IgD-negative memory B cell (primary cell): Measurements from ENCODE around the gene TSPAN4. TPM values are rescaled to one million over a fixed set of nuclear protein-coding genes. Genes with fewer than 3 reads are reported as not detected.

ENCODE experiments used
- H3K27ac Mint-ChIP-seq, 3 donors: one replicate each; pipeline ENCODE4 v1.8.0; 2020 to 2022; ENCODE audit warnings: mild to moderate bottlenecking in 3 of 3, mixed read lengths in 3 of 3, moderate library complexity in 1 of 3
- H3K27me3 Mint-ChIP-seq: one replicate; pipeline ENCODE4 v1.8.0; 2021; ENCODE audit warnings: mixed read lengths
- H3K36me3 Mint-ChIP-seq: one replicate; pipeline ENCODE4 v1.8.0; 2020; ENCODE audit warnings: mild to moderate bottlenecking, mixed read lengths
- H3K4me1 Mint-ChIP-seq, 3 donors: one replicate each; pipeline ENCODE4 v1.8.0; 2020 to 2022; ENCODE audit warnings: mixed read lengths in 3 of 3, mild to moderate bottlenecking in 1 of 3
- H3K4me3 Mint-ChIP-seq, 4 donors: one replicate each; pipeline ENCODE4 v1.8.0; 2020 to 2022; ENCODE audit warnings: mild to moderate bottlenecking in 4 of 4, mixed read lengths in 4 of 4, moderate library complexity in 3 of 4
- H3K9me3 Mint-ChIP-seq, 3 donors: one replicate each; pipeline ENCODE4 v1.8.0; 2020 to 2021; ENCODE audit warnings: mixed read lengths in 3 of 3, mild to moderate bottlenecking in 1 of 3
- polyA plus RNA-seq: library from polyadenylated mRNA; unstranded; fragments of 300-500 nt; fragmentation: Illumina TruSeq; gene quantifications from one replicate; pipeline ENCODE4 v1.2.3, GENCODE V29; 2021

The TSPAN4 gene
- polyA plus RNA-seq, 1 donor from 2014 or later: 2.1 TPM

GRCh38 chr11:894575-895201, 52.0 kb downstream of the TSPAN4 start:
- Mint-ChIP-seq H3K4me3 (no peak overlapping the region), H3K27ac (no peak overlapping the region), H3K9me3 (no peaks in the 10 kb centered on the region), H3K36me3 (no peaks in the 10 kb centered on the region), H3K4me1 (no peaks in the 10 kb centered on the region), H3K27me3 (no peaks in the 10 kb centered on the region)

- no peaks in the 10 kb centered on the region for H3K36me3 Mint-ChIP-seq
- no peak overlapping the region for H3K4me3 Mint-ChIP-seq
- H3K4me1 Mint-ChIP-seq: no peaks in the 10 kb centered on the region
- H3K9me3 Mint-ChIP-seq: no peaks in the 10 kb centered on the region
- no peak overlapping the region for H3K27ac Mint-ChIP-seq
- H3K27me3 Mint-ChIP-seq: no peaks in the 10 kb centered on the region
These were observed 52.9 kb downstream of the TSPAN4 start for GRCh38 chr11:895331-896110.

- Mint-ChIP-seq H3K36me3 (no peaks in the 10 kb centered on the region), H3K27ac (no peak overlapping the region), H3K9me3 (no peaks in the 10 kb centered on the region), H3K4me3 (no peak overlapping the region), H3K27me3 (no peaks in the 10 kb centered on the region), H3K4me1 (peaks cover 0 to 3% (median 0%) of the 10 kb centered on the region in 3 donors)
These were observed 54.8 kb downstream of the TSPAN4 start for GRCh38 chr11:897253-898142.

GRCh38 chr11:898143-898511, 55.5 kb downstream of the TSPAN4 start:
- Mint-ChIP-seq H3K27ac (no peak overlapping the region), H3K4me3 (no peak overlapping the region), H3K36me3 (no peaks in the 10 kb centered on the region), H3K9me3 (no peaks in the 10 kb centered on the region), H3K4me1 (peaks cover 0 to 3% (median 0%) of the 10 kb centered on the region in 3 donors), H3K27me3 (no peaks in the 10 kb centered on the region)

- no peak overlapping the region for H3K4me3 Mint-ChIP-seq
- H3K9me3 Mint-ChIP-seq: no peaks in the 10 kb centered on the region
- H3K27ac Mint-ChIP-seq: no peak overlapping the region
- no peaks in the 10 kb centered on the region for H3K36me3 Mint-ChIP-seq
- peaks cover 0 to 3% (median 0%) of the 10 kb centered on the region in 3 donors for H3K4me1 Mint-ChIP-seq
- no peaks in the 10 kb centered on the region for H3K27me3 Mint-ChIP-seq
These were observed 56.0 kb downstream of the TSPAN4 start for GRCh38 chr11:898540-899190.

DNA sequence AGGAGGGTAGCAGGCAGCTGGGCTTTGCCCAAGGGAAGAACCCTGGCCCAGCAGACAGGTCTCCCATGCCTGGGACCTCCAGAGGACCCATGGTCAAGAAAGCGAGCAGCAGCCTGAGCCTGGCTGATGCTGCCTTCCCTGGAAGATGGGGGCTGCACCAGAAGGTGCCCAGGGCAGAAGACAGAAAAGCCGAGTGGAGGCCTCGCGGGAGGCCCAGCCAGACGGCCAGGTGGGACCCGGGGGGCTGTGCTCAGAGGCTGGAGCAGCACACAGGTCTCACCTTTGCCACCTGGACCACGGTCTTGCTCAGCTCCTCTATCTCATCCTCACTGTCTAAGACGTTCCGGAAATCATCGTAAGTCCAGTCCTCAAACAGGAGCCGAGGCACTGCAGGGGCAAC, 57.1 kb downstream of the TSPAN4 start:
- H3K9me3 Mint-ChIP-seq: no peaks in the 10 kb centered on the region
- no peak overlapping the region for H3K4me3 Mint-ChIP-seq
- H3K27ac Mint-ChIP-seq: no peak overlapping the region
- H3K4me1 Mint-ChIP-seq: peaks cover 0 to 3% (median 0%) of the 10 kb centered on the region in 3 donors
- peaks cover 2% of the 10 kb centered on the region for H3K36me3 Mint-ChIP-seq
- H3K27me3 Mint-ChIP-seq: no peaks in the 10 kb centered on the region

- Mint-ChIP-seq H3K27ac (no peak overlapping the region), H3K9me3 (no peaks in the 10 kb centered on the region), H3K4me3 (peak overlapping the region in 1 of 4 donors; percentile 44), H3K4me1 (peaks cover 0 to 3% (median 0%) of the 10 kb centered on the region in 3 donors), H3K27me3 (no peaks in the 10 kb centered on the region), H3K36me3 (peaks cover 4% of the 10 kb centered on the region)
These were observed 57.9 kb downstream of the TSPAN4 start for GRCh38 chr11:900545-900944.

DNA sequence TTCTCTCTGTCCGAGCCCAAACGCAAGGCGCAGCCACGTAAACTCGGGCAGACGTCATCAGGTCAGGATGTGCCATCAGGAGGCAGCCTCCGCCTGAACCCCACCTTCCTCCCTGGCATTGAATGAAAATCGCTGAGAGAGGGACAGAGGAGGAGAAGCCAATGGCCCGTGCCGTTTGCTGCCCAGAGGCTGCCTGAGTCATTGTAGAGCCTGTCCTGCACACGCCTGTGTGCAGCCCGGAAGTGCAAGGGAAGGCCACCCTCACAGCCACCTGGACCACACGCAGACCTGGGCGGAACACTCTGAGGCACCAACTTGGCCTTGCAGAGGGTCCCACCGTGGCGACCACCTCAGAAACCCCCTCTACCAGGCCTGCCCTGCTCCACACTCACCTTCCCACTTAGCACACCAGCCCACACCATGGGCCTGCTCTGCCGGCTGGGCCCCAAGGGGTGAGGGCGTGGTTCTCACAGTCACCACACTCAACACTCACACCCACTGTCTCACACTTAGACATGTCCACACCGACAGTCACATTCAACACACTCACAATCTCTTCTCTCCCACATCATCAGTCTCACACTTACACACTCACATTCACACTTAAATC, 58.9 kb downstream of the TSPAN4 start:
- Mint-ChIP-seq H3K27ac (no peak overlapping the region), H3K36me3 (peaks cover 4% of the 10 kb centered on the region)

GRCh38 chr11:904380-904779, 61.7 kb downstream of the TSPAN4 start:
- Mint-ChIP-seq H3K4me3 (no peak overlapping the region), H3K27ac (no peak overlapping the region), H3K36me3 (peaks cover 6% of the 10 kb centered on the region), H3K9me3 (no peaks in the 10 kb centered on the region), H3K27me3 (no peaks in the 10 kb centered on the region), H3K4me1 (peaks cover 4 to 12% (median 5%) of the 10 kb centered on the region in 3 donors)

More for the DNA sequence above, 58.9 kb downstream of the TSPAN4 start:
- Mint-ChIP-seq H3K4me3 (no peak overlapping the region), H3K27me3 (no peaks in the 10 kb centered on the region), H3K9me3 (no peaks in the 10 kb centered on the region), H3K4me1 (peaks cover 0 to 5% (median 0%) of the 10 kb centered on the region in 3 donors)

DNA sequence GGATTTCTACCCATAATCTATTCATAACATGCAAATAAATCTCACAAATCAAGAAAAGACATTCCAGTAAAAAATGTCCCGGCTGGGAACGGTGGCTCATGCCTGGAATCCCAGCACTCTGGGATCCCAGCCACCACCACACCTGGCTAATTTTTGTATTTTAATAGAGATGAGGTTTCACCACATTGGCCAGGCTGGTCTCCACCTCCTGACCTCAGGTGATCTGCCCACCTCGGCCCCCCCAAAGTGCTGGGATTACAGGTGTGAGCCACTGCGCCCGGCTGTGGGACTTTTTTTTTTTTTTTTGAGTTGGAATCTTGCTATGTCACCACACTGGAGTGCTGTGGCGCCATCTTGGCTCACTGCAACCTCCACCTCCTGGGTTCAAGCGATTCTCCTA, 63.3 kb downstream of the TSPAN4 start:
- Mint-ChIP-seq H3K9me3 (no peaks in the 10 kb centered on the region), H3K4me3 (peak overlapping the region in 1 of 4 donors; percentile 21), H3K27me3 (no peaks in the 10 kb centered on the region), H3K4me1 (peaks cover 5 to 14% (median 6%) of the 10 kb centered on the region in 3 donors), H3K27ac (no peak overlapping the region), H3K36me3 (peaks cover 6% of the 10 kb centered on the region)

DNA sequence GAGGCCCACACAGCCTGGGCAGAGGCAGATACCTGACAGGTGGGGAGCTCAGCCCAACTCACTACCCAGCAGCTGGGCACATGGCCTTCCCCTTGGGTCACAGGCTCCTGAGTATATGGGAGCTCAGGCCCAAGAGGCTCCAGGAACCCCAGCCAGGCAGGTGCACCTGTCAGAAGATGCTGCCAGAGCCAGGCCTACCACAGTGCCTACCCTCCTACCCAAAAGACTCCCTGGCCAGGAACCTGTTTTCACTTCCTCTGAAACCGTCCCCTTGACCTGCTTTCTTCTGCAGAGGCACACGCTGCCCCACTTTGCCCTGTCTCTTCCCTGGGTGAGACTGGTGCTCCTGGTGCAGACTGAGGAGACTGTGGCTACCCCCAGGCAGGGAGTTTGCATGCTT, 65.0 kb downstream of the TSPAN4 start:
- Mint-ChIP-seq H3K9me3 (no peaks in the 10 kb centered on the region), H3K27me3 (no peaks in the 10 kb centered on the region), H3K4me3 (peak overlapping the region in 1 of 4 donors; percentile 80), H3K27ac (no peak overlapping the region), H3K4me1 (peaks cover 5 to 17% (median 6%) of the 10 kb centered on the region in 3 donors), H3K36me3 (peaks cover 6% of the 10 kb centered on the region)

- H3K27me3 Mint-ChIP-seq: no peaks in the 10 kb centered on the region
- H3K27ac Mint-ChIP-seq: peak overlapping the region in 1 of 3 donors; percentile 16
- peaks cover 6% of the 10 kb centered on the region for H3K36me3 Mint-ChIP-seq
- peak overlapping the region in 3 of 4 donors; percentile 41 to 85 (median 80) for H3K4me3 Mint-ChIP-seq
- H3K4me1 Mint-ChIP-seq: peaks cover 5 to 17% (median 6%) of the 10 kb centered on the region in 3 donors
- H3K9me3 Mint-ChIP-seq: no peaks in the 10 kb centered on the region
These were observed 65.6 kb downstream of the TSPAN4 start for GRCh38 chr11:908273-908672.

DNA sequence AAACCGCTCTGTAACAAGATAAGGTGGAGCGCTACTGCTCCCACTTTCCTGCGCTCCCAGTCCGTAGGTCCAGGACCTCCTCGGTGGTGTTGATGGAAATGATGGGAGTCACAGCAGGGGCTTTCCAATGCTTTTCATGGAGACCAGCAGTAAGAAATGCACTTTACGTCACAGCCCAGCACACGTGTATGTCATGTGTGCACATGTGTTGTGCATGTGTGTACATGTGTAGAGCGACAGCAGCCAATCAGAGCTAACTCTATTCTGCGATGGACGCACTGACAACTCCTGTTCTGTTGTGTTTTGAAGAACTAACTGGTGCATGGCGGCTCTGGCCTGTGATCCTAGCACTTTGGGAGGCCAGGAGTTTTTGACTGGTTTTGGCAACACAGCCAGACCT, 66.8 kb downstream of the TSPAN4 start:
- Mint-ChIP-seq H3K36me3 (peaks cover 3% of the 10 kb centered on the region), H3K27ac (peak overlapping the region in 2 of 3 donors; percentile 46 to 48), H3K9me3 (no peaks in the 10 kb centered on the region), H3K4me3 (peak overlapping the region; percentile 80 to 92 (median 86)), H3K27me3 (no peaks in the 10 kb centered on the region), H3K4me1 (peaks cover 5 to 17% (median 6%) of the 10 kb centered on the region in 3 donors)

- Mint-ChIP-seq H3K36me3 (peaks cover 2% of the 10 kb centered on the region), H3K9me3 (no peaks in the 10 kb centered on the region), H3K4me1 (peaks cover 5 to 17% (median 6%) of the 10 kb centered on the region in 3 donors), H3K4me3 (peak overlapping the region; percentile 80 to 92 (median 86)), H3K27ac (no peak overlapping the region), H3K27me3 (no peaks in the 10 kb centered on the region)
These were observed 67.5 kb downstream of the TSPAN4 start for GRCh38 chr11:910044-910588.
